Naive thymus-derived CD4-positive, alpha-beta T cell (primary cell): Measurements from ENCODE around the gene FHIT. TPM values are rescaled to one million over a fixed set of nuclear protein-coding genes. Genes with fewer than 3 reads are reported as not detected.

ENCODE experiments used
- ATAC-seq: fragments of 150-1000 bp; cut with Tn5 transposase; 2 replicates; pipeline ENCODE4 v1.10.0; 2021; ENCODE audit warnings: mild to moderate bottlenecking, moderate library complexity
- CTCF ChIA-PET: fragments of 350-600 bp; sonication (Branson Sonifier 250); formaldehyde crosslinking; loops from one replicate; lab custom pipeline; 2021; ENCODE audit warnings: antibody characterized with exemption; lab: Charles Lee
- POLR2A ChIA-PET: fragments of 350-600 bp; sonication (Branson Sonifier 250); formaldehyde crosslinking; loops from one replicate; lab custom pipeline; 2021; ENCODE audit warnings: antibody characterized with exemption, inconsistent platforms; lab: Charles Lee
- DNase-seq, 9 donors: peaks; one replicate each; pipeline versions ENCODE4 v3.0.0 to v3.0.0-alpha.2; 2020 to 2022; ENCODE audit warnings: mixed read lengths in 1 of 9
- H3K27ac ChIP-seq: one replicate; pipeline ENCODE4 v1.7.0; 2013; ENCODE audit warnings: mild to moderate bottlenecking, low read depth, low read length, moderate library complexity
- H3K27me3 ChIP-seq, 2 donors: one replicate each; pipeline ENCODE4 v1.7.0; 2013; ENCODE audit warnings: low read length in 2 of 2, mild to moderate bottlenecking in 2 of 2, moderate library complexity in 2 of 2; ENCODE audit not compliant: control insufficient read depth in 2 of 2, insufficient read depth in 2 of 2
- H3K36me3 ChIP-seq, 3 experiments: 1 replicate in 2 of 3; 2 replicates in 1 of 3; pipeline ENCODE4 v1.7.0; 2013; ENCODE audit warnings: low read length in 3 of 3, mild to moderate bottlenecking in 3 of 3, moderate library complexity in 1 of 3; ENCODE audit not compliant: insufficient read depth in 3 of 3, control insufficient read depth in 2 of 3
- H3K4me1 ChIP-seq, 2 donors: one replicate each; pipeline ENCODE4 v1.7.0; 2013; ENCODE audit warnings: low read length in 2 of 2, mild to moderate bottlenecking in 2 of 2, moderate library complexity in 1 of 2; ENCODE audit not compliant: control insufficient read depth in 2 of 2, insufficient read depth in 2 of 2
- H3K4me3 ChIP-seq: 2 replicates; pipeline ENCODE4 v1.7.0; 2013; ENCODE audit warnings: mild to moderate bottlenecking, low read length
- H3K9me3 ChIP-seq, 3 experiments: 1 replicate in 2 of 3; 2 replicates in 1 of 3; pipeline ENCODE4 v1.7.0; 2013; ENCODE audit warnings: low read length in 3 of 3; ENCODE audit not compliant: control insufficient read depth in 2 of 3
- H3K27ac Mint-ChIP-seq, 9 donors: one replicate each; pipeline ENCODE4 v1.8.0; 2020 to 2022; ENCODE audit warnings: mixed read lengths in 9 of 9, mild to moderate bottlenecking in 8 of 9, moderate library complexity in 5 of 9, inconsistent platforms in 2 of 9
- H3K27me3 Mint-ChIP-seq, 5 donors: one replicate each; pipeline ENCODE4 v1.8.0; 2021 to 2022; ENCODE audit warnings: mixed read lengths in 5 of 5, mild to moderate bottlenecking in 1 of 5
- H3K36me3 Mint-ChIP-seq, 5 donors: one replicate each; pipeline ENCODE4 v1.8.0; 2020 to 2022; ENCODE audit warnings: mixed read lengths in 5 of 5, mild to moderate bottlenecking in 3 of 5, inconsistent platforms in 1 of 5
- H3K4me1 Mint-ChIP-seq, 7 donors: one replicate each; pipeline ENCODE4 v1.8.0; 2020 to 2022; ENCODE audit warnings: mixed read lengths in 7 of 7, mild to moderate bottlenecking in 3 of 7, inconsistent platforms in 1 of 7
- H3K4me3 Mint-ChIP-seq, 10 donors: one replicate each; pipeline ENCODE4 v1.8.0; 2020 to 2022; ENCODE audit warnings: mild to moderate bottlenecking in 10 of 10, mixed read lengths in 10 of 10, moderate library complexity in 6 of 10, inconsistent platforms in 2 of 10
- H3K9me3 Mint-ChIP-seq, 11 donors: one replicate each; pipeline ENCODE4 v1.8.0; 2020 to 2022; ENCODE audit warnings: mixed read lengths in 11 of 11, mild to moderate bottlenecking in 4 of 11, inconsistent platforms in 1 of 11, moderate library complexity in 1 of 11
- intact Hi-C, 2 donors: fragments of 100-400 bp; cut with micrococcal nuclease; formaldehyde crosslinking; loops; one replicate each; pipeline ENCODE4 v1.15.1; 2023
- polyA plus RNA-seq, 2 donors: library from polyadenylated mRNA; unstranded; fragments of 300-500 nt; fragmentation: Illumina TruSeq; gene quantifications; one replicate each; pipeline ENCODE4 v1.2.3, GENCODE V29; 2021
- total RNA-seq, 6 experiments: library from RNA in 5 of 6; stranded (reverse) in 5 of 6; gene quantifications; 1 replicate in 5 of 6; 2 replicates in 1 of 6; pipeline ENCODE4 v1.2.3 and lab custom pipeline; 2021 to 2026

Gene FHIT
- total and polyA plus RNA-seq, 7 experiments from 2014 or later = 51.2 to 230 (median 152) TPM

DNA sequence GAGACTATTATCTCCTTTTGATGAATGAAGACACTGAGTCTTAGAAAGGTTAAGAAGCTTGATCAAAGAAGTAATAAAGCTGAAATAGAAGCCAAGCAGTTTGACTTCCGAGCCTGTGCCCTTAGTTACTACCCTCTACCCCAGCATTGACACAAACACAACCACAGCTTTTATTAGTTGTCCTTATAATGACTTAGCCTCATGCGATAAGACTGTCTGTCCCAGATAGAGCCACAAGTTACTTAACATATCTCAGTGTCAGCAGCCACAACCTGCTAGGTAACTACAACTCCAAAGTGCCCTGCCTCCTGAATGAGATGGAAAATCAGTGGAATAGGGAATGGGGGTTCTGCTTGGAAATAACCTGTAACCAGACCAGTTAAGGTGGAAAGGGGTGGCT lies 1419.9 kb downstream of the FHIT start:
- no peaks in the 10 kb centered on the region for H3K9me3 ChIP-seq
- Mint-ChIP-seq H3K27me3 (no peaks in the 10 kb centered on the region), H3K27ac (peak overlapping the region in 3 of 9 donors; percentile 30 to 37 (median 34)), H3K4me1 (peaks cover 0 to 97% (median 74%) of the 10 kb centered on the region in 7 donors), H3K36me3 (peaks cover 12 to 74% (median 39%) of the 10 kb centered on the region in 5 donors), H3K9me3 (peaks cover 0 to 11% (median 0%) of the 10 kb centered on the region in 11 donors), H3K4me3 (no peak overlapping the region)
- H3K4me1 ChIP-seq = peaks cover 0 to 5% of the 10 kb centered on the region in 2 donors
- no peak for DNase-seq
- ChIA-PET CTCF (no interaction called here), POLR2A (interaction anchor here (0.8 kb wide), 1 partner anchor 504 kb away, joined by 3 read pairs; no protein-coding TSS in a partner anchor)
- ATAC-seq = no peak
- intact Hi-C loops = no loop called here
- H3K36me3 ChIP-seq = peaks cover 0 to 5% (median 0%) of the 10 kb centered on the region in 3 experiments
- no peak overlapping the region for H3K27ac ChIP-seq
- no peaks in the 10 kb centered on the region for H3K27me3 ChIP-seq
- no peak overlapping the region for H3K4me3 ChIP-seq

DNA sequence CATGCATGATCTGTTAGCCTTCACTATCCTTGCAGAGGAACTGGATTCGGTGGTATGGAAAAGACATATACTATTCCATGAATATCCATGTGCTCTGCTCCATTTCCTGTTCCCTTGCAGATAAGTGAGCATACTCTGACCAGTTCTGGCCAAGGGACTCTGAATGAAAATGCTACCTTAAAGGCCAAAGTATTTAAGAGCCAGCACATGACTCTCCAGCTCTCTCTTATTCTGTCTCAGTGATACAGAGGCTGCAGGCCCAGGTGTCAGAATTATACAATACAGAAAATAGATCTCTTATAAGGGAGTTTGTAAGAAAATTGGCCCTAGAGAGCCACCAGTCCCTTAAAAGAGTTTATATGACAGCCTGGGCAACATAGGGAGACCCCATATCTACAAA lies 1421.7 kb downstream of the FHIT start:
- Mint-ChIP-seq H3K4me1 (peaks cover 6 to 98% (median 81%) of the 10 kb centered on the region in 7 donors), H3K9me3 (peaks cover 0 to 7% (median 0%) of the 10 kb centered on the region in 11 donors), H3K36me3 (peaks cover 9 to 68% (median 32%) of the 10 kb centered on the region in 5 donors), H3K27me3 (no peaks in the 10 kb centered on the region), H3K4me3 (peak overlapping the region in 1 of 10 donors; percentile 3), H3K27ac (peak overlapping the region in 5 of 9 donors; percentile 13 to 57 (median 21))
- Histone ChIP-seq H3K9me3 (no peaks in the 10 kb centered on the region), H3K4me1 (peaks cover 0 to 7% of the 10 kb centered on the region in 2 donors), H3K27me3 (no peaks in the 10 kb centered on the region), H3K36me3 (no peaks in the 10 kb centered on the region), H3K4me3 (no peak overlapping the region), H3K27ac (no peak overlapping the region)
- POLR2A ChIA-PET = no interaction called here
- ATAC-seq = no peak
- intact Hi-C loops = no loop called here
- DNase-seq = no peak
- CTCF ChIA-PET = no interaction called here

DNA sequence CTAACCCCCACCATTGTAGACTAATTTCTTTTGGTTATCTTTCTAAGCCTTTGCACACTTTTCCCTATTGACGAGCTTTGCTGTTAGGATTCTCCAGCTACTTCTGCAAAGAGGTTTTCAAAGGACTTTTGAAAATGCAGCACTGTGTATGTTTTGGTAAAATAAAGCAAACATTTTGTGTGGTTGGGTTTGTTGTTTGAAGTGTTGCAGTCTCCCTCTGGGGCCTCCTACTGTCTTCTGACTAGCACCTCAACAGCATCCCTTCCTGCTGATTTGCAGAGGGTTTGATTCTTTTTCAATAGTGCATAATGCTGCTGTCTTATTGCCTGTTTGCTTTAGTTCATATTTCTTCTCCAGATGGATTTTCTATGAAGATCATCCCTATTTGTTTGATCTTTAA lies 1426.4 kb downstream of the FHIT start:
- peaks cover 13 to 98% (median 84%) of the 10 kb centered on the region in 7 donors for H3K4me1 Mint-ChIP-seq
- H3K36me3 ChIP-seq = no peaks in the 10 kb centered on the region
- no peak overlapping the region for H3K27ac ChIP-seq
- H3K4me3 Mint-ChIP-seq = peak overlapping the region in 2 of 10 donors; percentile 0 to 12
- ChIA-PET POLR2A (no interaction called here), CTCF (no interaction called here)
- peaks cover 0 to 21% (median 0%) of the 10 kb centered on the region in 11 donors for H3K9me3 Mint-ChIP-seq
- ATAC-seq (no peak), DNase-seq (peak in 1 of 9 donors; percentile 2)
- H3K27me3 Mint-ChIP-seq = no peaks in the 10 kb centered on the region
- peaks cover 0 to 4% of the 10 kb centered on the region in 2 donors for H3K4me1 ChIP-seq
- H3K4me3 ChIP-seq = no peak overlapping the region
- H3K36me3 Mint-ChIP-seq = peaks cover 0 to 68% (median 44%) of the 10 kb centered on the region in 5 donors
- no peaks in the 10 kb centered on the region for H3K27me3 ChIP-seq
- intact Hi-C loops = loop anchor here in 1 of 2 donors (2.0 kb wide), 1 partner anchor 16 kb away; no protein-coding TSS in a partner anchor
- H3K27ac Mint-ChIP-seq = peak overlapping the region in 4 of 9 donors; percentile 8 to 65 (median 14)
- no peaks in the 10 kb centered on the region for H3K9me3 ChIP-seq

DNA sequence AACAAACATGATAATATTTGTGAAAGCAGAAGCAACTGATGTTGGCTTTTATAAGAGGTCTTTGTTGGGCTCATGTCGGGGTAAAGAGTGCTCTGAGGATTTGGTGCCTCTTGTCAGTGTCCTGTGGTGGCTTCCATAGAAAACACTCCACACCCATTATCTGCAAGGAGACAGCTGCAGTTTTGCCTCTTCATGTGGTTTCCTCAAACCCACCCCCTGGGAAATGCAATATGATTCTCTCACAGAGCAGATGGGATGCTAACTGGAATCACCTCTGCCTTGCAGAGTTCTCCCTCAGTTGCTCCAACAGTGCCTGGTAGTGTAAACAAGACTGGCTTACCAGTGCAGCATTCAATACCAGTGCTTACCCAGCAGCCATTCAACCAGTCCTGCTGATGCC lies 1430.0 kb downstream of the FHIT start:
- peaks cover 0 to 68% (median 55%) of the 10 kb centered on the region in 5 donors for H3K36me3 Mint-ChIP-seq

DNA sequence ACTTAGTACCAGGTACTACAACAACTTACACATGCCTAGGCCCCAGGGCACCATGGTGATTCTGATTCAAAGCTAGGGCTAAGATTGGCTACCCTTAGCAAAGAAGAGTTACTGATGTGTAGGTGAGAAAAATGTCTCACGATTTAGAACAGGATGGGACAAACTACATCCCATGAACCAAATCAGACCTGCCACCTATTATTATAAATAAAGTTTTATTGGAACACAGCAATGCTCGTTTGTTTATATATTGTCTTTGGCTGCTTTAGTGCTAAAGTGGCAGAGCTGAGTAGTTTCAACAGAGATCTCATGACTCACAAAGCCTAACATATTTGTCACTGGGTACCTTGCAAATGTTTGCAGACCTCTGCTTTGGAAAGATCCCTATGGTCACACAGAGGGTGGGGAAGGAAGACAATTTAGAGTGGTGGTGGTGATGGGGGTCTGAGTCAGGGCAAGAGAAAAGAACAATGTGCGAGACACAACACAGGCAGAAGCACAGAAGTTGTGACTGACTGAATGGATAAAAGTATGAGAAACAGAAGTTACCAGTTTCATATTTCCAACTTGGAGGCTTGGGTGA lies 1430.8 kb downstream of the FHIT start:
- no peaks in the 10 kb centered on the region for H3K27me3 Mint-ChIP-seq
- peak overlapping the region in 4 of 9 donors; percentile 3 to 73 (median 32) for H3K27ac Mint-ChIP-seq
- no peak overlapping the region for H3K4me3 ChIP-seq
- peaks cover 13 to 95% (median 62%) of the 10 kb centered on the region in 7 donors for H3K4me1 Mint-ChIP-seq
- no peak overlapping the region for H3K27ac ChIP-seq
- peaks cover 0 to 21% (median 0%) of the 10 kb centered on the region in 11 donors for H3K9me3 Mint-ChIP-seq
- intact Hi-C loops = no loop called here
- peaks cover 0 to 11% (median 0%) of the 10 kb centered on the region in 3 experiments for H3K36me3 ChIP-seq
- no peaks in the 10 kb centered on the region for H3K9me3 ChIP-seq
- H3K4me3 Mint-ChIP-seq = peak overlapping the region in 2 of 10 donors; percentile 2 to 17
- no peaks in the 10 kb centered on the region for H3K27me3 ChIP-seq
- DNase-seq (no peak), ATAC-seq (no peak)
- no peaks in the 10 kb centered on the region for H3K4me1 ChIP-seq
- peaks cover 0 to 68% (median 61%) of the 10 kb centered on the region in 5 donors for H3K36me3 Mint-ChIP-seq
- POLR2A ChIA-PET = no interaction called here
- CTCF ChIA-PET = no interaction called here

More for the DNA sequence above, 1430.0 kb downstream of the FHIT start:
- no peak overlapping the region for H3K4me3 ChIP-seq
- Mint-ChIP-seq H3K4me3 (peak overlapping the region in 1 of 10 donors; percentile 12), H3K9me3 (peaks cover 0 to 21% (median 0%) of the 10 kb centered on the region in 11 donors), H3K27ac (peak overlapping the region in 1 of 9 donors; percentile 73), H3K27me3 (no peaks in the 10 kb centered on the region), H3K4me1 (peaks cover 13 to 99% (median 66%) of the 10 kb centered on the region in 7 donors)
- no peaks in the 10 kb centered on the region for H3K27me3 ChIP-seq
- no peak for ATAC-seq
- intact Hi-C loops = no loop called here
- H3K9me3 ChIP-seq = no peaks in the 10 kb centered on the region
- H3K36me3 ChIP-seq = peaks cover 0 to 10% (median 0%) of the 10 kb centered on the region in 3 experiments
- ChIA-PET POLR2A (no interaction called here), CTCF (no interaction called here)
- DNase-seq = no peak
- peaks cover 0 to under 1% of the 10 kb centered on the region in 2 donors for H3K4me1 ChIP-seq
- H3K27ac ChIP-seq = no peak overlapping the region

DNA sequence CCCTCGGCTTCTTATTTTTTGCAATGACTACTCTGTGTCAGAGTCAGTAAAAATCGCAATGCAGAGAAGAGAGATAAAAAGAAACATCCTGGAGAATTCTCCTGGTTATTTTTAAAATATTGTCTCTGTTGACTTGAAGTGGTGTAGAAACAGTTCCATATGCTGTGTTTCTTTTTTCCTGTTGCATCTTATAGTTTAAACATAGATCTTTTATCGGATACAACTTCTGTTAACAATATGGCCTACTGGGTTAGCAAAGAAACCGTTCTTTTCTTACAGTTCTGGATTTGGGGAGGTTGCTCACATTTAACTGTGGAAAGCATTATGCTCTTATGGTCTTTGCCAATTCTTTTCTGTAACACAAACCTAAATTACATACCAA lies 1432.3 kb downstream of the FHIT start:
- DNase-seq (no peak), ATAC-seq (no peak)
- H3K27me3 Mint-ChIP-seq = no peaks in the 10 kb centered on the region
- ChIA-PET POLR2A (no interaction called here), CTCF (no interaction called here)
- no peak overlapping the region for H3K4me3 ChIP-seq
- no peak overlapping the region for H3K27ac ChIP-seq
- intact Hi-C loops = no loop called here
- H3K36me3 ChIP-seq = peaks cover 0 to 17% (median 0%) of the 10 kb centered on the region in 3 experiments
- H3K9me3 ChIP-seq = no peaks in the 10 kb centered on the region
- no peaks in the 10 kb centered on the region for H3K4me1 ChIP-seq
- H3K4me3 Mint-ChIP-seq = no peak overlapping the region
- peaks cover 3 to 71% (median 61%) of the 10 kb centered on the region in 5 donors for H3K36me3 Mint-ChIP-seq
- peaks cover 0 to 21% (median 2%) of the 10 kb centered on the region in 11 donors for H3K9me3 Mint-ChIP-seq
- H3K27me3 ChIP-seq = no peaks in the 10 kb centered on the region
- peak overlapping the region in 5 of 9 donors; percentile 3 to 73 (median 62) for H3K27ac Mint-ChIP-seq
- peaks cover 7 to 93% (median 59%) of the 10 kb centered on the region in 7 donors for H3K4me1 Mint-ChIP-seq
